DND-41 (cell line): ENCODE measurements around the gene PHF8.

Source experiments
- ATAC-seq: fragments of 200-7000 bp; cut with Tn5 transposase; 3 replicates; pipeline ENCODE4 v1.9.1; 2021; ENCODE audit warnings: low read depth; ENCODE audit not compliant: insufficient read depth
- DNase-seq: peaks from one replicate; pipeline ENCODE4 v3.0.0-alpha.2; 2020
- H2AFZ ChIP-seq: 2 replicates; pipeline ENCODE4 v1.6.0; 2012; ENCODE audit warnings: low read depth, low read length
- H3K27ac ChIP-seq: 2 replicates; pipeline ENCODE4 v1.5.1; 2012; ENCODE audit warnings: low read length, inconsistent platforms
- H3K27me3 ChIP-seq: fragments of 200-600 bp; sonication (generic); 2 replicates; pipeline ENCODE4 v1.6.0; 2012; ENCODE audit warnings: low read length, mild to moderate bottlenecking, inconsistent platforms; ENCODE audit not compliant: insufficient read depth, poor library complexity
- H3K36me3 ChIP-seq: 2 replicates; pipeline ENCODE4 v1.5.1; 2012; ENCODE audit warnings: low read length, inconsistent platforms; ENCODE audit not compliant: insufficient read depth
- H3K4me1 ChIP-seq: 2 replicates; pipeline ENCODE4 v1.5.1; 2012; ENCODE audit warnings: mild to moderate bottlenecking, low read length; ENCODE audit not compliant: insufficient read depth
- H3K4me2 ChIP-seq: 2 replicates; pipeline ENCODE4 v1.6.0; 2012; ENCODE audit warnings: mild to moderate bottlenecking, moderate library complexity, low read length, inconsistent platforms; ENCODE audit not compliant: insufficient read depth
- H3K4me3 ChIP-seq, 2 experiments: fragments of 200-600 bp in 1 of 2; shearing (Covaris generic) in 1 of 2; 2 replicates each; pipeline ENCODE4 v1.5.1; 2012 to 2016; ENCODE audit warnings: inconsistent platforms in 2 of 2, low read length in 2 of 2, mild to moderate bottlenecking in 2 of 2, low read depth in 1 of 2, moderate library complexity in 1 of 2
- H3K79me2 ChIP-seq: 2 replicates; pipeline ENCODE4 v1.6.0; 2012; ENCODE audit warnings: low read length, inconsistent platforms; ENCODE audit not compliant: insufficient read depth
- H3K9ac ChIP-seq: 2 replicates; pipeline ENCODE4 v1.6.0; 2012; ENCODE audit warnings: low read depth, mild to moderate bottlenecking, inconsistent platforms, low read length, moderate library complexity
- H3K9me3 ChIP-seq: 2 replicates; pipeline ENCODE4 v1.5.1; 2012; ENCODE audit warnings: low read length, moderate library complexity, mild to moderate bottlenecking, inconsistent platforms; ENCODE audit not compliant: insufficient read depth, severe bottlenecking
- H4K20me1 ChIP-seq: 2 replicates; pipeline ENCODE4 v1.6.0; 2012; ENCODE audit warnings: low read length; ENCODE audit not compliant: insufficient read depth
- EZH2 ChIP-seq: IDR thresholded peaks from 3 replicates; pipeline ENCODE4 v1.6.1; 2012; ENCODE audit warnings: borderline replicate concordance, low read depth, mild to moderate bottlenecking, moderate library complexity, low read length, inconsistent platforms; ENCODE audit not compliant: severe bottlenecking
- TF ChIP-seq, protein P1 (sequence below): IDR thresholded peaks from 2 replicates; pipeline ENCODE4 v1.5.1; 2012; ENCODE audit warnings: borderline replicate concordance, low read length, moderate library complexity, mild to moderate bottlenecking; ENCODE audit not compliant: poor library complexity, severe bottlenecking; ENCODE audit errors: extremely low read depth

The PHF8 gene

DNA sequence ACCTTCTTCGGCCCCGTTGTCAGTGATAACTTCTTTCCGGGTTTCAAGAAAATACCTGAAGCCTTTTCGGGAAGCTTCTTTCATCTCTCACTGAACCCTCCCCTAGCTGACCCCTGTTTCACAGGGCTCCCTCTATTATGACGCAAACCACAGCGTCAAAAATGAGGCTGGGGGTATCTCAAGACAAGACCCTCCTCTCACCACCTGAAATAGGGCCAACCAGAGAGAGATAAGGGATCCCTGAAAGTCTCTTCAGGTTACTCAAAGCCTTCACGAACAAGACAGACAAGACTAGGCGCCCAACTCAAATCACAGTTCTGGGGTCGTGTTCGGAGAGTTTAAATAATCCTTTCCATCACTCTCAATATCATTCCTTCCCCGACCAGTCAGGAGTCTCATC lies 1.2 kb downstream of the PHF8 start:
- DNase-seq (no peak), ATAC-seq (no peak)
- peak overlapping the region; percentile 96 for H3K9ac ChIP-seq
- H3K36me3 ChIP-seq: peaks cover 26% of the 10 kb centered on the region
- peak overlapping the region; percentile 82 for H2AFZ ChIP-seq
- peaks cover 18% of the 10 kb centered on the region for H3K79me2 ChIP-seq
- H3K27ac ChIP-seq: peak overlapping the region; percentile 90
- peak overlapping the region; percentile 76 to 92; a peak in 3 of 4 replicates for H3K4me3 ChIP-seq
- peak overlapping the region; percentile 85 for H3K4me2 ChIP-seq
- H3K27me3 ChIP-seq: no peaks in the 10 kb centered on the region
- H3K9me3 ChIP-seq: no peaks in the 10 kb centered on the region
- TF ChIP-seq, protein P1, sequence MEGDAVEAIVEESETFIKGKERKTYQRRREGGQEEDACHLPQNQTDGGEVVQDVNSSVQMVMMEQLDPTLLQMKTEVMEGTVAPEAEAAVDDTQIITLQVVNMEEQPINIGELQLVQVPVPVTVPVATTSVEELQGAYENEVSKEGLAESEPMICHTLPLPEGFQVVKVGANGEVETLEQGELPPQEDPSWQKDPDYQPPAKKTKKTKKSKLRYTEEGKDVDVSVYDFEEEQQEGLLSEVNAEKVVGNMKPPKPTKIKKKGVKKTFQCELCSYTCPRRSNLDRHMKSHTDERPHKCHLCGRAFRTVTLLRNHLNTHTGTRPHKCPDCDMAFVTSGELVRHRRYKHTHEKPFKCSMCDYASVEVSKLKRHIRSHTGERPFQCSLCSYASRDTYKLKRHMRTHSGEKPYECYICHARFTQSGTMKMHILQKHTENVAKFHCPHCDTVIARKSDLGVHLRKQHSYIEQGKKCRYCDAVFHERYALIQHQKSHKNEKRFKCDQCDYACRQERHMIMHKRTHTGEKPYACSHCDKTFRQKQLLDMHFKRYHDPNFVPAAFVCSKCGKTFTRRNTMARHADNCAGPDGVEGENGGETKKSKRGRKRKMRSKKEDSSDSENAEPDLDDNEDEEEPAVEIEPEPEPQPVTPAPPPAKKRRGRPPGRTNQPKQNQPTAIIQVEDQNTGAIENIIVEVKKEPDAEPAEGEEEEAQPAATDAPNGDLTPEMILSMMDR: no peak
- no peak for TF ChIP-seq EZH2
- H3K4me1 ChIP-seq: peaks cover 29% of the 10 kb centered on the region
- H4K20me1 ChIP-seq: no peaks in the 10 kb centered on the region

DNA sequence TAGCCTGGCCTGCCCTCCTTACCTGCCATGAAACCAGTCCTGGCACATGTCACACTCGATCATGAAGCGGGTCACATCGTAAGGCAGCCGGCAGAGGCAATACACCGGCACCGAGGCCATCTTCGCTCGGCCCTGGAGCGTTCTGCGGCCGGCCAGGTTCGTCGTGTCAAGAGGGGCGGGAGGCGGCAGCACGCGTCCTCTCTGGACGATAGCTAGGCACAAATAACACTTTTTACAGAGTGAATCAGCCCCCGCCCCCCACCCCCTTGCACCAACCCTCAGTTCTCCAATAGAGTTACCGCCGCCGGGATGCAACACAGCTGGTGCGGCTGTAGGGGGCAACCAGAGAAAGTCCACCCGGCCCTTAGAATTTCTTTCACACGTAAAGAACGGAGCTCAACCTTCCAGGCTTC lies 1.7 kb downstream of the PHF8 start:
- peak; percentile 46 for DNase-seq
- peaks cover 29% of the 10 kb centered on the region for H3K4me1 ChIP-seq
- H3K27me3 ChIP-seq: no peaks in the 10 kb centered on the region
- no peak overlapping the region; the same call in 1 of the 2 replicates for H2AFZ ChIP-seq
- peak overlapping the region; percentile 76 to 92; a peak in 3 of 4 replicates for H3K4me3 ChIP-seq
- no peaks in the 10 kb centered on the region for H3K9me3 ChIP-seq
- H4K20me1 ChIP-seq: no peaks in the 10 kb centered on the region
- peak overlapping the region; percentile 85 for H3K4me2 ChIP-seq
- peaks cover 30% of the 10 kb centered on the region for H3K36me3 ChIP-seq
- peak overlapping the region; percentile 96; the same call in 1 of the 2 replicates for H3K9ac ChIP-seq
- H3K79me2 ChIP-seq: peaks cover 18% of the 10 kb centered on the region
- no peak for ATAC-seq
- H3K27ac ChIP-seq: no peak overlapping the region; the same call in 1 of the 2 replicates
- TF ChIP-seq, protein P1: peak; percentile 33
- no peak for TF ChIP-seq EZH2

DNA sequence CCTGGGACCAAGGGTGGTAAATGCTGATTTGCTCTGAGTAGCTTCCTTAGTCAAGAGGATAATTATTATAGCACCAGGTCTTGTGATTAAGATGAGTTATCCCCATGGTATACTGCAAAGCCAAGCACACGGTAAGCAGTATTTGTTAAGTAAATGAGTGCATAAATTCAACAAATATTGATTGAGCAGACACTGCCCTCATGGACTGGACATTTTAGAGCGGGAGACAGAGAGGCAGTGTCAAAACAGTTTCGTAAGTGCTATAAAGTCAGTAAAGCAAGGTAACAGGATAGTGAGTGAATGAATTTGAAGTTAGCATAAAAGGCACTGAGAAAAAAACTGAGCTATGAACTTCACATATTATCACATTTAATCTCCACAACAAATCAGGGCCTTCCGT lies 13.9 kb downstream of the PHF8 start:
- TF ChIP-seq EZH2: no peak
- TF ChIP-seq, protein P1: no peak
- no peak overlapping the region for H3K4me2 ChIP-seq
- no peak overlapping the region for H3K9ac ChIP-seq
- peaks cover 66% of the 10 kb centered on the region for H3K36me3 ChIP-seq
- H3K9me3 ChIP-seq: no peaks in the 10 kb centered on the region
- DNase-seq (no peak), ATAC-seq (no peak)
- H2AFZ ChIP-seq: no peak overlapping the region
- no peak overlapping the region for H3K27ac ChIP-seq
- no peaks in the 10 kb centered on the region for H3K27me3 ChIP-seq
- H3K4me3 ChIP-seq: no peak overlapping the region
- H3K79me2 ChIP-seq: peaks cover 6% of the 10 kb centered on the region; the same call in 1 of the 2 replicates
- no peaks in the 10 kb centered on the region for H4K20me1 ChIP-seq
- no peaks in the 10 kb centered on the region for H3K4me1 ChIP-seq
